Myocyte (in vitro differentiated cells): Measurements from ENCODE around the gene VAMP8. TPM values are rescaled to one million over a fixed set of nuclear protein-coding genes. Genes with fewer than 3 reads are reported as not detected.
A peak's percentile ranks its signal among the peaks of the same experiment; 100 is the strongest.

Source experiments
- DNase-seq: peaks from one replicate; pipeline ENCODE4 v3.0.0-alpha.2; 2012; ENCODE audit warnings: low read depth
- polyA plus RNA-seq: library from polyadenylated mRNA; unstranded; fragments of >200 nt; gene quantifications from one replicate; pipeline ENCODE4 v1.2.1, GENCODE V29; 2012; ENCODE audit warnings: missing spikeins
- total RNA-seq: library from RNA; depleted of rRNA; stranded (reverse); fragments of >200 nt; gene quantifications from 2 replicates; pipeline ENCODE4 v1.2.3, GENCODE V29; 2014

VAMP8 gene
- total RNA-seq: 9.5 and 9.8 TPM in 2 replicates
- 51.3 TPM for polyA plus RNA-seq

DNA sequence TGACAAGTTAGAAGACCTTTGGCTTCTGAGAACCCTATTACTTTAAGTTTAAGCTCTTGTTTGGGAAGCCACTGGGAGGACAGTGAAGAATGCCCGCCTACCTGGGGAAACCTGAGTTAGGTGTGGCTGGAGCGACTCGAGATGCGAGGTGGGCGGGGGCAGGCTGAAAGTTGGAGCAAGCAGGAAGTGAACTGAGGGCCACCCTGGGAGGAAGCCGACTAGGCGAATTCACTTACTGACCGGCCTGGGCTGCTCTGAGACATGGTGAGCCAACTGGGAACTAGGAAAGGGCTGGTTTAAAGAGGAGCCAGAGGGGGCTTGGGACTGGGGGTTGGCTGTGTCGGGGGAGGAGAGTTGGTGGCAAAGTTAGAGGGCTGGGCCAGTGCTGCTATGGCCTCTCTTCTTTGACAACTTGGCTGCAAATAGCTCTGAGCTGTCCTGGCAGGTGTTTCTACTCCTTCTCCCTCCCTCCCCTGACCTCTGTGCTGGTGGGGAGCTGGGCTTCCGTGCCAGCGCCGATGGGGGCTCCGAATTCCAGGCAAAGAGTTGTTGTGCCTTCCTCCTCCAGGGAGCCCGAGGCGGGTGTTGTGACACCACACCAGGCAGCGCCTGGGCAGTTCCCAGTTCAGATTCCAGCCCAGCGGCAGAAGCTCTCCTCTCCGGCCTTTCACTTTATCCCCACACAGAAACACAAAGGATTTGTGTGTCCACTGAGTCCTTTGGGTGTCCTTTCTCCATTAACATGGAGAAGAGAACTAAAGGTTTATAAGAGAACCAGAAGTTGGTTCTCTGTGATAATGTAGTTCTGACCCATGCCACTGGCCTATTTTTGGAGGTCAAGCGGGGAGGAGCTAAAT lies at the start of gene VAMP8:
VAMP8 (plus strand) TSS at position 201 of the 857 bp plus-strand sequence; CDS start at position 262, 61 bp downstream.
- peak; percentile 95 for DNase-seq

- no peak for DNase-seq
Observed at GRCh38 chr2:85527787-85528186, 49.6 kb upstream of the VAMP8 start.

DNA sequence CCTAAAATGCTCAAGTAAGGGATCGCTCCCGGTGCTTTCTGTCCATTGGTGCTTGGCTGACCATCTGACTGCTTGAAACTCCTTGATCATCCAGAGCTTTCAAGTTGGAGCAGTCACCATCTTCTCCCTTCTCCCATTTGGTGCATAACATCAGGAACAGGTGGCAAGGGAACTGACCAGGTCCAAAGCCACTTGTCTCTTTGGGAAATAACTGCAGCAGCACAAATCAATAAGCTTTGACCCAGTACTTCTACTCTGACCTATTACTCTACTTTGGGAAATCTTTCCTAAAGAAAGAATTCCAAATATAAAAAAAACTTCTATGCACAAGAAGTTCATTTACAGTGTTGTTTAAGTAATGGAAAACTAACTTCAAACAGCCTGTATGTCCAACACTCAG lies 49.0 kb upstream of the VAMP8 start:
- no peak for DNase-seq

- DNase-seq: no peak
Observed at GRCh38 chr2:85529809-85530208, 47.6 kb upstream of the VAMP8 start.

DNA sequence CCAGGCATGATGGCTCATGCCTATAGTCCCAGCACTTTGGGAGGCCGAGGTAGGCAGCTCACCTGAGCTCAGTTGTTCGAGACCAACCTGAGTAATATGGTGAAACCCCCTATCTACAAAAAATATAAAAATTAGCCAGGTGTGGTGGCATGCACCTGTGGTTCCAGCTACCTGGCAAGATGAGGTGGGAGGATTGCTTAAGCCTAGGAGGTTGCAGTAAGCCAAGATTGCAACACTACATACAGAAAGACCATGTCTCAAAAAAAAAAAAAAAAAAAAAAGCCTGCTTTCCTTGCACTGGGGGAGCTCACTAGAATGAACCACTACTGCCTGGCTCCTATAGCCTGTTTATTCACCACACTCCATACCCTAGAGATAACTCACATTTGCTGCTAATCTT lies 45.8 kb upstream of the VAMP8 start:
- DNase-seq: no peak

- DNase-seq: no peak
Observed at GRCh38 chr2:85534099-85534498, 43.3 kb upstream of the VAMP8 start.

- DNase-seq: no peak
Observed at GRCh38 chr2:85534881-85535280, 42.5 kb upstream of the VAMP8 start.

DNA sequence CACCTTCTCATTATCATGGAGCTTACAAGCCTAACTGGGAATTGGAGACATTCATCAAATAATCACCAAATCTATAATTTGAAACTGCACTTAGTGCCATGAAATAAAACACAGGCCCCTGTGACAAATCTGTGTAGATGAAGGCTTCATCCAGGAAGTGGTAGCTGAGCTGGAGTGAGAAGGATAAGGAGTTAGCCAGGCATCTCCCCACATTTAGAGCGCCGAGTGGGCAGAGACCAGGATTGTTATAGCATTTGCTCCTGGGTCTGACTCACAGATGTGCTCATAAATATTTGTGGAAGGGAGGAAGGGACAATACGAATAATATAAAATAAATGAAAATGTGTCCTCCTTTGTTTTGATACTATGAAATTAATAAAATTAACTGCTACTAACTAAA lies 40.9 kb upstream of the VAMP8 start:
- peak; percentile 92 for DNase-seq

DNA sequence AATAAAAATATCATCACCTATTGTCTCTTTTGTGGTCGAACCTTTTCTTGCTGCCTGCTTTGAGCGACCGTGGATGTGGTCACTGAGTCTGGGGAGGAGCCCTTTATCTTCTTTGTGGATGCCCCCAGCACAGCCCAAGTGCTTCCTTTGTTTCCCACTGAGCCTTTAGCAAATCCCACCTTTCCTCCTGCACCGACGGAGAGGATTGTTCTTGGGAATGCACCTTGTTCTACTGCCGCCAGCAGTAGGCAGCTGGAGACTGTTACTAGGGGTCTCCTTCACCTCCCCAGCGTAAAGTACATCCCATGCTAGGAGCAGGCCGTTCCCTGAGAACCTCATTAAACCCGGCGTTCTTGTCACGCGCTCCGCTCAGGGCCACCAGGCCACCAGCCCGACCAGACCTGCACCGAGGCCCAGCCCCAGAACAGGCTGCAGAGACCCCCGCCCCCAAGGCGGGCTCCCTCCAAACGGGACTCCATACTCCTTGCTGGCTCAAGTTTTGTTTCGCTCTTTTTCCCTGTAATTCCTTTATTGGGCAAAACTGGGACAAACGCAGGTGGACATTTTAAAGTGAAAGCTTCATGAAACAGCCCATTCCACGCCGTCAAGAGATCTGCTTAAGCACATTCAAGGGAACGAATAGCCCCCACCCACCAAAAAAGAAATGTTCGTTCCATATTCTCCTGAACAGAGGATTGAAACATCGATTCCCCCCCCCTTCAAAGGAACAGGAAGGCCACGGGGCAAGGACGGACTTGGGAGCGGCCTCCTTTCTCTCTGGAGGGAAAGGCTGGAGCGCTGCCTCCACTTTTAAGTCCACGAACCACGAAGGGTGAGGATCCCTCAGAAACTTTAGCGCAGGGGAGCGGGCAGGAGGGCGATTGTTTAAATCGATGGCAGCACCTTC lies 39.5 kb upstream of the VAMP8 start:
- DNase-seq: peak; percentile 71

DNA sequence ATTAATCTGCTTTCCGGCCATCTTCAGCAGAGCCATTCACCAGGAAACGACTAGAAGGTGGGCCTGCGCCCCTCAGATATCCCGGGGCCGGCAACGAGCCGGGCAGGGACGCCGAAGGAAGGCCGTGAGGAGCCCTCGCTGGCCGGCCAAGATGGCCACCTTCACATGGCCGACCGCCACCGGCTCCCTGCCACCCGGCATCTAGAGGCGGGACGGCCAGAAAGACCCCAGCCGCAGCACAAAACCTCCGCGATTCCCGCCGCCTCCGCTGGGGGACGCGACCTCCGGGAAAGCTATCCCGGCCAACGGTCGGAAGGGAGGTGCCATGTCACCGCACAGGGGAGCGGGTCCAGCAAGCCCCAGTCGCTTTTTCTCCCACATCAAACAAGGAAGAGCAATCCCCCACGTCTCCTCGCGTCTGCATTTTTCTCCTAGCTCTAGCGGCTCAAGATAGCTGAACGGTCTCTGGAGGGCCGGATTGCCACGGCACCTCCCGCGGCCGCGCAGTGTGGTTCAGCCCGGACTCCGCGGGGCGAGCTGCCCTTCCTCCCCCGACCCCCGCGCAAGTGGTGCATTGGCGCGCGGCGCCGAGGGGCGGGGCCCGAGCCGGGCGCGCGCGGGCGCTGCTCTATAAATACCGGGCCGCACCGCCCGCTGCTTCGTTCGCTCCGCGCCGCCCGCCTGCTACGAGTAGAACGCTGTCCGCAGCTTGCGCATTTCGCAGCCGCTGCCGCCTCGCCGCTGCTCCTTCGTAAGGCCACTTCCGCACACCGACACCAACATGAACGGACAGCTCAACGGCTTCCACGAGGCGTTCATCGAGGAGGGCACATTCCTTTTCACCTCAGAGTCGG lies 38.7 kb upstream of the VAMP8 start, which contains the start of gene MAT2A:
MAT2A (plus strand) TSS at position 662 of the 854 bp plus-strand sequence; CDS start at position 782, 120 bp downstream.
- peak; percentile 95 for DNase-seq

DNA sequence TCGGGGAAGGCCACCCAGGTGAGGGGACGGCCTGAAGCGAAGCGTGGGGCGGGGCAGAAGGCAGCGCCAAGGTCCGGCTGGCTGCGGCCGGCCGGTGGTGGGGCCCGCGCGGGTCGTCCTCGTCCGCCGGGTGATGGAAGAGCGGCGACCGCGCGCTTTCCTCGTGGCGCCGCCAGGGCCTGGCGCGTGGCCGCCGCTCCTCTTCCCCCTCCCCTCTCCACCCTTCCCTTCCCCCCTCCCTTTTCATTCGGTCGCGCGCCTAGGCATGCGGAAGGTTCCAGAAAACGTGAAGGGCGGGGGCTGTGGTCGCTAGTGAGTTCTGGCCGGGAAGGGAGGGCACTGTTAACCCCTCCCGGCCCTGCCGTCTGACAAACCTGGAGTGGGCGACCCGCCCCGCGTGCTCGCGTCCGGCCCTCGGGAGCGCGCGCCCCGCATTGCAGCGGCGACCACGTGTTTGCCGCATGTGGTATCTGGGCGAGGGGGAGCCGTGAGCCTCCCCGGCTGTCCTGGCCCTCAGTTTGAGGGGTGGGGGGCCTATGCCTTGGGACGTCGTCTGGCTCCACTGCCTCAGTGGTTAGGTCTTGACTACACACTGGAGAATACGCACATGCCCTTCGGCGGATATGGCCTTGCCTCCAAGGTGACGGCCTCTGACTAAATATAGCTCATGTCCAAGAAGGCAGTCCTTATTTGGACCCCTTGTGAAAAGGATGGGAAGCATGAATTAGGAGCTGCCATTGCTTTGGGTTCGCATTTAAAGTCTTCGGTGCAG lies 37.8 kb upstream of the VAMP8 start:
- peak; percentile 84 for DNase-seq

DNA sequence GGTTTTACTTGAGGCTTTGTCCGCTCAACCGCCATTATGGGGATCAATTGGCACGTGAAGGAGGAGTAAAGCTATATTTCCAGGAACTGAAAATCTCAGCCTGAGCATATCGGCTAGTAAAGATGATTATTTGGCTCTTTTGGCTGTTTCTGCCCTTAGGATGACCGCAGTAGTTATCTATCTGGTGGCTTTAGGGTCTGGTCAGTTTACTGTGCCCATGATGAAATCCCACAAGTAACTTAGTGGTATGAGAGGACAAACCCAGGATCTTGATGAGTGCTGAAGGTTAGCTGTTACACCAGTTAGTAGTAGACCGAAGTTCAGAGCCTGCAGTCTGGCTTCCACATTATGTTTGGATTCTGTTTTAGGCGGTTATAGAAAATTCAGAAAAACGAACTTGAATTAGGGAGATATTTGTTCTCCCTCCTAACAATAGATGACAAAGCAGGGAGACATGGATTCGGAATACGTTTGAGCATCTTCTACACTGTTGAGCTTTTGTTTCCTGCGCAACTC lies 37.2 kb upstream of the VAMP8 start:
- DNase-seq: peak; percentile 51

DNA sequence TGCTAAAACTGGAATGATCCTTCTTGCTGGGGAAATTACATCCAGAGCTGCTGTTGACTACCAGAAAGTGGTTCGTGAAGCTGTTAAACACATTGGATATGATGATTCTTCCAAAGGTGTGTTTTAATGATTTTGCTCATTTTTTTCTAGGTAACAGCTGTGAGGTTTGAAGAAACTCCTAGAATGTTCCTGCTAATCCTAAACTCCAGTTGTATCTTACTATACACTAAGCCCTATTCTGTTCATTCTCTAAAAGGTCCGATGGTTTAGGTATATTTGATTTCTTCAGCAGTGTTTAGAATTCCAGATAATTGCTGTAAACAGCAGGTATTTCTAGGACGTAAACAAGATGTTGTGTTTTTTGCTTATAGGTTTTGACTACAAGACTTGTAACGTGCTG lies 36.1 kb upstream of the VAMP8 start:
- peak; percentile 26 for DNase-seq

- peak; percentile 53 for DNase-seq
Observed at GRCh38 chr2:85541753-85542457, 35.5 kb upstream of the VAMP8 start.

DNA sequence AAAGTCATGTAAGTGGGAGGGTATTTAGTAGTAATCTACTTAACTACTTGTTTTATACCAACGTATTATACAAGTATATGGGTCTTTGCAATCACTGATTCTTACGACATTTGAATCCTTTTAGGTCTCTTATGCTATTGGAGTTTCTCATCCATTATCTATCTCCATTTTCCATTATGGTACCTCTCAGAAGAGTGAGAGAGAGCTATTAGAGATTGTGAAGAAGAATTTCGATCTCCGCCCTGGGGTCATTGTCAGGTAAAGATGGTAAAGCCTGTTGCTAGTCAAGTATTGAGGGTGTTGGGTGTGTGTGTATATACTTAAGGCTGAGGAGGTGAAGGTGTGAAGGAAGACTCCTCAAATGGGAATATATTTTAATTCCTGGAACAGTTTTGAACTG lies 34.6 kb upstream of the VAMP8 start:
- DNase-seq: no peak

- DNase-seq: peak; percentile 29
Observed at GRCh38 chr2:85544254-85544691, 33.1 kb upstream of the VAMP8 start.

- peak; percentile 25 for DNase-seq
Observed at GRCh38 chr2:85544915-85545779, 32.2 kb upstream of the VAMP8 start.

GRCh38 chr2:85545780-85546240 lies 31.6 kb upstream of the VAMP8 start:
- peak; percentile 34 for DNase-seq
